IMR-90 (cell line): ENCODE measurements around the gene EFHB. TPM values are rescaled to one million over a fixed set of nuclear protein-coding genes. Genes with fewer than 3 reads are reported as not detected.

ENCODE experiments used
- ATAC-seq: fragments of 200-7000 bp; cut with Tn5 transposase; 2 replicates; pipeline ENCODE4 v1.9.1; 2020; ENCODE audit warnings: low read depth, mild to moderate bottlenecking, moderate library complexity
- BruUV-seq: library from RNA; stranded (reverse); fragments of 400-500 nt; replicated peaks from 2 replicates; lab custom pipeline; 2021; lab: Mats Ljungman, UMichigan
- CTCF ChIA-PET: fragments of 300-600 bp; formaldehyde crosslinking; extraction: SDS; loops from one replicate; lab custom pipeline; 2021; ENCODE audit warnings: antibody characterized with exemption; lab: Yijun Ruan, JAX
- POLR2A ChIA-PET: fragments of 300-600 bp; sonication (Branson Sonifier 250); formaldehyde crosslinking; loops from one replicate; lab custom pipeline; 2022; ENCODE audit warnings: antibody characterized with exemption; ENCODE audit not compliant: unreplicated experiment; lab: Charles Lee
- DNase-seq: peaks from one replicate; pipeline ENCODE4 v3.0.0; 2013
- H2AFZ ChIP-seq: replicated peaks from 2 replicates; pipeline ENCODE3; 2013; ENCODE audit warnings: low read length, mild to moderate bottlenecking; ENCODE audit not compliant: poor library complexity
- H2AK5ac ChIP-seq: 2 replicates; pipeline ENCODE4 v1.6.1; 2013; ENCODE audit warnings: low read depth, low read length, inconsistent platforms
- H2AK9ac ChIP-seq: replicated peaks from 2 replicates; pipeline ENCODE3; 2013; ENCODE audit warnings: mild to moderate bottlenecking, low read depth, low read length, moderate library complexity; ENCODE audit not compliant: poor library complexity
- H2BK120ac ChIP-seq: 2 replicates; pipeline ENCODE4 v1.6.1; 2013; ENCODE audit warnings: low read depth, low read length, inconsistent platforms
- H2BK15ac ChIP-seq: 3 replicates; pipeline ENCODE4 v1.6.1; 2013; ENCODE audit warnings: low read depth, low read length, inconsistent platforms
- H2BK20ac ChIP-seq: 2 replicates; pipeline ENCODE4 v1.6.1; 2013; ENCODE audit warnings: low read depth, mild to moderate bottlenecking, inconsistent platforms, low read length, moderate library complexity
- H2BK5ac ChIP-seq: 2 replicates; pipeline ENCODE4 v1.6.1; 2013; ENCODE audit warnings: mild to moderate bottlenecking, low read depth, low read length, inconsistent platforms; ENCODE audit not compliant: poor library complexity, severe bottlenecking
- H3K14ac ChIP-seq: replicated peaks from 2 replicates; pipeline ENCODE4 v1.6.1; 2013; ENCODE audit warnings: low read depth, low read length, inconsistent platforms
- H3K18ac ChIP-seq: 2 replicates; pipeline ENCODE4 v1.6.1; 2013; ENCODE audit warnings: low read depth, low read length, control low read depth
- H3K23ac ChIP-seq: 2 replicates; pipeline ENCODE4 v1.6.1; 2013; ENCODE audit warnings: low read depth, low read length, inconsistent platforms
- H3K27ac ChIP-seq: 2 replicates; pipeline ENCODE4 v1.5.1; 2013; ENCODE audit warnings: mild to moderate bottlenecking, control low read depth, low read length; ENCODE audit not compliant: insufficient read depth
- H3K27me3 ChIP-seq: 2 replicates; pipeline ENCODE4 v1.6.1; 2013; ENCODE audit warnings: low read length; ENCODE audit not compliant: control insufficient read depth, insufficient read depth
- H3K36me3 ChIP-seq: 2 replicates; pipeline ENCODE4 v1.6.1; 2013; ENCODE audit warnings: low read length, mixed read lengths; ENCODE audit not compliant: control insufficient read depth, insufficient read depth
- H3K4ac ChIP-seq: 2 replicates; pipeline ENCODE4 v1.6.1; 2013; ENCODE audit warnings: low read depth, low read length, inconsistent platforms
- H3K4me1 ChIP-seq: 2 replicates; pipeline ENCODE4 v1.6.1; 2013; ENCODE audit warnings: low read length, mixed read lengths; ENCODE audit not compliant: control insufficient read depth, insufficient read depth
- H3K4me2 ChIP-seq: 2 replicates; pipeline ENCODE4 v1.6.1; 2013; ENCODE audit warnings: low read depth, mild to moderate bottlenecking, control low read depth, low read length, moderate library complexity
- H3K4me3 ChIP-seq: 2 replicates; pipeline ENCODE4 v1.5.1; 2013; ENCODE audit warnings: low read depth, mild to moderate bottlenecking, control low read depth, low read length, moderate library complexity; ENCODE audit not compliant: insufficient read depth
- H3K56ac ChIP-seq: 2 replicates; pipeline ENCODE4 v1.6.1; 2013; ENCODE audit warnings: low read length, inconsistent platforms; ENCODE audit not compliant: insufficient read depth; ENCODE audit errors: extremely low read depth
- H3K79me1 ChIP-seq, 2 experiments: 2 replicates each; pipeline ENCODE4 v1.6.1; 2013; ENCODE audit warnings: low read length in 2 of 2, inconsistent platforms in 1 of 2, low read depth in 1 of 2
- H3K9ac ChIP-seq: 2 replicates; pipeline ENCODE4 v1.6.1; 2013; ENCODE audit warnings: low read depth, low read length, control low read depth
- H3K9me1 ChIP-seq: 2 replicates; pipeline ENCODE4 v1.6.1; 2013; ENCODE audit warnings: low read length, inconsistent platforms; ENCODE audit not compliant: insufficient read depth
- H3K9me3 ChIP-seq: 2 replicates; pipeline ENCODE4 v1.6.1; 2013; ENCODE audit warnings: low read length; ENCODE audit not compliant: control insufficient read depth, insufficient read depth
- H4K20me1 ChIP-seq: 2 replicates; pipeline ENCODE4 v1.6.1; 2013; ENCODE audit warnings: low read length, inconsistent platforms; ENCODE audit not compliant: insufficient read depth
- H4K5ac ChIP-seq: 2 replicates; pipeline ENCODE4 v1.6.1; 2013; ENCODE audit warnings: mild to moderate bottlenecking, low read depth, low read length, control low read depth
- H4K8ac ChIP-seq, 2 experiments: 2 replicates each; pipeline ENCODE4 v1.6.1; 2013; ENCODE audit warnings: low read depth in 2 of 2, low read length in 2 of 2, control low read depth in 1 of 2, inconsistent platforms in 1 of 2
- H4K91ac ChIP-seq: 2 replicates; pipeline ENCODE4 v1.6.1; 2013; ENCODE audit warnings: low read depth, low read length, inconsistent platforms; ENCODE audit not compliant: insufficient read depth
- BHLHE40 ChIP-seq: fragments of 150-350 bp; IDR thresholded peaks from 2 replicates; pipeline ENCODE4 v1.6.1; 2016; ENCODE audit warnings: mild to moderate bottlenecking, low read depth, low read length
- CEBPB ChIP-seq: IDR thresholded peaks from 2 replicates; pipeline ENCODE4 v1.6.1; 2012; ENCODE audit warnings: low read depth, low read length, improper control_type of control experiment
- CTCF ChIP-seq: conservative IDR thresholded peaks from 2 replicates; pipeline ENCODE4 v1.5.1; 2012; ENCODE audit warnings: mild to moderate bottlenecking, low read depth, low read length, improper control_type of control experiment
- MAFK ChIP-seq: IDR thresholded peaks from 2 replicates; pipeline ENCODE4 v1.6.1; 2012; ENCODE audit warnings: low read depth, low read length, improper control_type of control experiment
- MAZ ChIP-seq: IDR thresholded peaks from 2 replicates; pipeline ENCODE4 v1.6.1; 2012; ENCODE audit warnings: low read depth, mild to moderate bottlenecking, low read length, improper control_type of control experiment, moderate library complexity, borderline replicate concordance
- MXI1 ChIP-seq: IDR thresholded peaks from 2 replicates; pipeline ENCODE4 v1.6.1; 2012; ENCODE audit warnings: low read depth, mild to moderate bottlenecking, low read length, moderate library complexity, borderline replicate concordance
- NFE2L2 ChIP-seq: fragments of 150-350 bp; IDR thresholded peaks from 2 replicates; pipeline ENCODE4 v1.6.1; 2016; ENCODE audit warnings: low read depth, mild to moderate bottlenecking, low read length
- POLR2A ChIP-seq: IDR thresholded peaks from 2 replicates; pipeline ENCODE4 v1.6.1; 2012; ENCODE audit warnings: mild to moderate bottlenecking, low read depth, low read length
- RCOR1 ChIP-seq: IDR thresholded peaks from 2 replicates; pipeline ENCODE4 v1.6.1; 2012; ENCODE audit warnings: mild to moderate bottlenecking, low read length, improper control_type of control experiment; ENCODE audit not compliant: insufficient replicate concordance
- WGBS, 2 experiments: methylation state at CpG; one replicate each; pipeline versions ENCODE4 v1.1.5 to v1.1.7; 2013; ENCODE audit warnings: missing lambda C conversion rate in 2 of 2; ENCODE audit not compliant: insufficient read length in 1 of 2; ENCODE audit errors: extremely low coverage in 2 of 2; 5-methylcytosine and 5-hydroxymethylcytosine counted together
- dilution Hi-C: fragments of 300-500 bp; cut with HindIII; formaldehyde crosslinking; loops from one replicate; pipeline ENCODE4 v1.14.3; 2018; ENCODE audit warnings: low sequenced_read_pairs; ENCODE audit not compliant: unreplicated experiment
- in situ Hi-C: fragments of 300-500 bp; cut with MboI; formaldehyde crosslinking; loops from 3 replicates; pipeline ENCODE4 v1.14.3; 2019; ENCODE audit warnings: low sequenced_read_pairs, inconsistent platforms, mixed read lengths
- intact Hi-C: fragments of 100-400 bp; cut with micrococcal nuclease; formaldehyde crosslinking; loops from 2 replicates; pipeline ENCODE4 v1.10.0; 2022
- polyA plus RNA-seq, 3 experiments: library from polyadenylated mRNA; depleted of rRNA; stranded (reverse); fragments of >200 nt; gene quantifications; 2 replicates each; pipeline ENCODE4 v1.2.3, GENCODE V29; 2012; ENCODE audit warnings: low replicate concordance in 1 of 3
- total RNA-seq: library from RNA; depleted of rRNA; stranded (reverse); fragments of >200 nt; gene quantifications from 2 replicates; pipeline ENCODE4 v1.2.3, GENCODE V29; 2012
- TF ChIP-seq, protein P1 (sequence below): fragments of 150-350 bp; IDR thresholded peaks from 2 replicates; pipeline ENCODE4 v1.6.1; 2017; ENCODE audit warnings: mild to moderate bottlenecking, antibody characterized with exemption, low read length, low read depth

EFHB gene
- total and polyA plus RNA-seq, 2 of the 4 experiments (the other 2 are of a cell fraction) = under 0.01 to 1.0 TPM

- Histone ChIP-seq H4K91ac (no peak overlapping the region), H3K4me1 (no peaks in the 10 kb centered on the region), H3K4me3 (no peak overlapping the region), H4K5ac (no peak overlapping the region), H3K4me2 (no peak overlapping the region), H4K8ac (no peak overlapping the region), H2AFZ (no peak overlapping the region), H2BK15ac (no peak overlapping the region), H3K14ac (no peak overlapping the region), H3K9me3 (no peaks in the 10 kb centered on the region), H3K9ac (no peak overlapping the region), H3K27ac (no peak overlapping the region), H3K56ac (no peak overlapping the region), H3K23ac (no peak overlapping the region), H3K18ac (no peak overlapping the region), H2AK9ac (no peak overlapping the region), H3K27me3 (no peaks in the 10 kb centered on the region), H3K36me3 (no peaks in the 10 kb centered on the region), H4K20me1 (no peaks in the 10 kb centered on the region), H3K9me1 (no peaks in the 10 kb centered on the region), H2AK5ac (no peak overlapping the region), H2BK5ac (no peak overlapping the region), H2BK120ac (no peak overlapping the region), H3K4ac (no peak overlapping the region), H2BK20ac (no peak overlapping the region), H3K79me1 (no peaks in the 10 kb centered on the region)
- DNase-seq (no peak), ATAC-seq (no peak)
- dilution Hi-C loops = no loop called here
- no TSS peak for BruUV-seq
- no CpG with 5 or more reads among the region's 2 CpGs for WGBS, 2 experiments
- TF ChIP-seq MXI1 = no peak
- no peak for TF ChIP-seq BHLHE40
- TF ChIP-seq MAFK = no peak
- TF ChIP-seq CEBPB = no peak
- TF ChIP-seq CTCF = no peak
- no peak for TF ChIP-seq MAZ
- TF ChIP-seq RCOR1 = no peak
- no peak for TF ChIP-seq NFE2L2
- TF ChIP-seq, protein P1, sequence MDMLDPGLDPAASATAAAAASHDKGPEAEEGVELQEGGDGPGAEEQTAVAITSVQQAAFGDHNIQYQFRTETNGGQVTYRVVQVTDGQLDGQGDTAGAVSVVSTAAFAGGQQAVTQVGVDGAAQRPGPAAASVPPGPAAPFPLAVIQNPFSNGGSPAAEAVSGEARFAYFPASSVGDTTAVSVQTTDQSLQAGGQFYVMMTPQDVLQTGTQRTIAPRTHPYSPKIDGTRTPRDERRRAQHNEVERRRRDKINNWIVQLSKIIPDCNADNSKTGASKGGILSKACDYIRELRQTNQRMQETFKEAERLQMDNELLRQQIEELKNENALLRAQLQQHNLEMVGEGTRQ = no peak
- no peak for TF ChIP-seq POLR2A
- CTCF ChIA-PET = no interaction called here
- POLR2A ChIA-PET = no interaction called here
- in situ Hi-C loops = no loop called here
- intact Hi-C loops = no loop called here
These were observed 34.8 kb downstream of the EFHB start for GRCh38 chr3:19899264-19899663.
